NT2/D1 (cell line): ENCODE measurements around the gene LPP.

ENCODE experiments used
- SUZ12 ChIP-seq: IDR thresholded peaks from 2 replicates; pipeline ENCODE4 v1.6.1; 2011; ENCODE audit not compliant: insufficient read length, insufficient read depth; ENCODE audit errors: extremely low read depth
- YY1 ChIP-seq: IDR thresholded peaks from 2 replicates; pipeline ENCODE4 v1.6.1; 2011; ENCODE audit not compliant: insufficient read length, insufficient read depth
- ZNF274 ChIP-seq: IDR thresholded peaks from 2 replicates; pipeline ENCODE4 v1.6.1; 2011; ENCODE audit warnings: mild to moderate bottlenecking, low read depth, low read length

- TF ChIP-seq ZNF274 (no peak), SUZ12 (no peak), YY1 (no peak)
These were observed 58.5 kb downstream of the LPP start for GRCh38 chr3:188212308-188212969.
